ENCODE measurements around the gene NR5A2.

The NR5A2 gene

GRCh38 chr1:200033511-200034261, 6.2 kb downstream of the NR5A2 start:
- Histone ChIP-seq H3K27me3 (ENCODE audit: insufficient read depth, low read depth) (no peaks in the 10 kb centered on the region), H4K20me1 (ENCODE audit: insufficient read depth) (no peaks in the 10 kb centered on the region), H3K9ac (no peak overlapping the region), H3K79me2 (ENCODE audit: insufficient read depth, low read depth) (no peaks in the 10 kb centered on the region), H3K4me2 (no peak overlapping the region), H2AFZ (ENCODE audit: low read depth) (no peak overlapping the region), H3K27ac (no peak overlapping the region), H3K36me3 (ENCODE audit: insufficient read depth) (no peaks in the 10 kb centered on the region), H3K4me3 (IDR thresholded peaks at IDR 0.05; ENCODE audit: insufficient read depth, low read depth, low read length) (no peak overlapping the region), H3K4me1 (ENCODE audit: low read depth, poor library complexity, severe bottlenecking) (peaks cover 8% of the 10 kb centered on the region)
- no peak for TF ChIP-seq CTCF (conservative IDR thresholded peaks at IDR 0.05; ENCODE audit: low read depth, low read length)

- Histone ChIP-seq H3K4me2 (no peak overlapping the region), H3K36me3 (ENCODE audit: insufficient read depth) (no peaks in the 10 kb centered on the region), H3K9ac (no peak overlapping the region), H3K79me2 (ENCODE audit: insufficient read depth, low read depth) (no peaks in the 10 kb centered on the region), H4K20me1 (ENCODE audit: insufficient read depth) (no peaks in the 10 kb centered on the region), H3K27ac (no peak overlapping the region), H3K4me3 (IDR thresholded peaks at IDR 0.05; ENCODE audit: insufficient read depth, low read depth, low read length) (no peak overlapping the region), H3K4me1 (ENCODE audit: low read depth, poor library complexity, severe bottlenecking) (peaks cover 7% of the 10 kb centered on the region), H2AFZ (ENCODE audit: low read depth) (no peak overlapping the region), H3K27me3 (ENCODE audit: insufficient read depth, low read depth) (no peaks in the 10 kb centered on the region; the same call in 1 of the 2 replicates)
- no peak for TF ChIP-seq CTCF (conservative IDR thresholded peaks at IDR 0.05; ENCODE audit: low read depth, low read length)
Measured at GRCh38 chr1:200034262-200034557, 6.7 kb downstream of the NR5A2 start.

DNA sequence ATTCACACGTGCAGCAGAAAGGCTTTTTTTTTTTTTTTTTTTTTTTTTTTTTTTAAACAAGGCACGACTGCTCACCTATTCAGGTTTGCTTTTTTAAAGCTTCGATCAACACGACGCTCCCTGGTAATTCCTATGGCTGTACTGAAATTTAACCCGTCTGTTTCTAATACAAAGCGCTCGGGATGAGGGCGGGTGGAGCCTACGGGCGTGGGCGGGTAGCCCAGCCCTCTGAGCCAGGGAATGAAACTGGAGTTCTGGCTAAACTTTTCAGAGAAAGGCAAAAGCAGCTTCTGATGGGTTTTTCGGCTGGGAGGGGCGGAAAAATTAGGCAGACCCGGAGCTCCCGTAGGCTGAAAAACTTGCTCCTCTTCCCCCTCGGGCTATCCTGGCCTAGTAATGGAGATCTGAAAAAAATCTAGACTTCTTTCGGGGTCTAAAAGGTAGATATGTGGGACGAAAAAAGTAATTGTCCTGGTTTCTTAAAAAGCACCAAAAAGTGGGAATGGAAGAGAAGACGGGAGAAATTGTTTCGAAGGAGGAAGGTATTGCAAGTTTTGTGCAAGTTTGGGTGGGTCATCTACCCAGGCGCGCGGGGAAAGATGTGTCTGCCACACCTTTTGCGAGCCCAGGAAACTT, 7.4 kb downstream of the NR5A2 start:
- Histone ChIP-seq H3K79me2 (ENCODE audit: insufficient read depth, low read depth) (no peaks in the 10 kb centered on the region), H3K27me3 (ENCODE audit: insufficient read depth, low read depth) (peaks cover 1% of the 10 kb centered on the region; the same call in 1 of the 2 replicates), H3K27ac (no peak overlapping the region), H3K4me3 (IDR thresholded peaks at IDR 0.05; ENCODE audit: insufficient read depth, low read depth, low read length) (no peak overlapping the region), H2AFZ (ENCODE audit: low read depth) (no peak overlapping the region), H4K20me1 (ENCODE audit: insufficient read depth) (no peaks in the 10 kb centered on the region), H3K36me3 (ENCODE audit: insufficient read depth) (no peaks in the 10 kb centered on the region), H3K4me2 (no peak overlapping the region), H3K4me1 (ENCODE audit: low read depth, poor library complexity, severe bottlenecking) (peaks cover 3% of the 10 kb centered on the region), H3K9ac (no peak overlapping the region)
- no peak for TF ChIP-seq CTCF (conservative IDR thresholded peaks at IDR 0.05; ENCODE audit: low read depth, low read length)

DNA sequence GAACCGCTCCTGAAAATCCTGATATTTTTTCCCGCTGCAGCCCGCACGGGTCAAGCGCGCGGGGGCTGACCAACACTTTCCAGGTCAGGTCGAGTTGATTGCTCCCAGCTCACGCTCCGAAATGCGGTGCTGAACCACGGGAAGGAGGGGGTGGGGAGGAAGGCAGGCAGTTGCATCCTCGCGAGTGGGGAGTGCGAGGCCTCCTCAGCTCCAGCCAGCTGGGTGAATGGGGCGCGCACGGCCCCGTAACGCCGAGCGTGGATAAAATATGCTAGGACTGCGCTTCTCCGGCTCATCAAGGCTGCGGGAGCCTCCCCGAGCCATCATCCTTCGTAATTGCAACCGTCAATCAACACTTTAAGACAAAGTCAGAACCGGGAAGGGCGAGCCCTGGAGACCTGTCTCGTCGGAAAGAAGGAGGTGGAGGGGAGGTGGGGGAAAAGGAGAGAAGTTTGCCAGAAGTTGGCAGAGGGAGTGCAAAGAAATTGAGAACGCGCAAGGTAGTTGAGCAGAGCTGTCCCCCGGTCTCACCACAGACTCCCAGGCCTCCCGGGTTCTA, 8.0 kb downstream of the NR5A2 start:
- H4K20me1 ChIP-seq (ENCODE audit: insufficient read depth), result no peaks in the 10 kb centered on the region
- peaks cover 3% of the 10 kb centered on the region for H3K4me1 ChIP-seq (ENCODE audit: low read depth, poor library complexity, severe bottlenecking)
- no peak for TF ChIP-seq CTCF (conservative IDR thresholded peaks at IDR 0.05; ENCODE audit: low read depth, low read length)
- no peaks in the 10 kb centered on the region for H3K36me3 ChIP-seq (ENCODE audit: insufficient read depth)
- no peak overlapping the region for H3K27ac ChIP-seq
- no peak overlapping the region for H3K4me2 ChIP-seq
- H3K27me3 ChIP-seq (ENCODE audit: insufficient read depth, low read depth), result peaks cover 7% of the 10 kb centered on the region
- H3K4me3 ChIP-seq (IDR thresholded peaks at IDR 0.05; ENCODE audit: insufficient read depth, low read depth, low read length), result no peak overlapping the region
- H3K79me2 ChIP-seq (ENCODE audit: insufficient read depth, low read depth), result no peaks in the 10 kb centered on the region
- no peak overlapping the region for H3K9ac ChIP-seq
- no peak overlapping the region for H2AFZ ChIP-seq (ENCODE audit: low read depth)

All from KMS-11 (cell line).